ENCODE results near the gene ACSS3.

Gene ACSS3

GRCh38 chr12:81295251-81295650 is 217.4 kb downstream of the ACSS3 start:
- no peak for DNase-seq (ENCODE audit: low read depth)

- peak; percentile 49 for DNase-seq (ENCODE audit: low read depth)
Measured at GRCh38 chr12:81296556-81297305, 218.9 kb downstream of the ACSS3 start.

GRCh38 chr12:81297601-81298000 is 219.7 kb downstream of the ACSS3 start:
- no peak for DNase-seq (ENCODE audit: low read depth)

- no peak for DNase-seq (ENCODE audit: low read depth)
Measured at GRCh38 chr12:81300454-81300853, 222.6 kb downstream of the ACSS3 start.

GRCh38 chr12:81303935-81304334 is 226.1 kb downstream of the ACSS3 start:
- no peak for DNase-seq (ENCODE audit: low read depth)
